IPS-18c (cell line): Measurements from ENCODE around the gene TFG.

Experiments
- H3K4me3 ChIP-seq: 2 replicates; pipeline ENCODE4 v1.7.0; 2013; ENCODE audit warnings: low read depth, mild to moderate bottlenecking, low read length, moderate library complexity; ENCODE audit not compliant: insufficient read depth
- H3K9me3 ChIP-seq: one replicate; pipeline ENCODE4 v1.6.1; 2013; ENCODE audit warnings: mild to moderate bottlenecking, low read length, moderate library complexity; ENCODE audit not compliant: control insufficient read depth, insufficient read depth

The TFG gene

GRCh38 chr3:100740207-100740606 lies 30.9 kb downstream of the TFG start:
- Histone ChIP-seq H3K4me3 (no peak overlapping the region), H3K9me3 (no peaks in the 10 kb centered on the region)

GRCh38 chr3:100743535-100743934 lies 34.2 kb downstream of the TFG start:
- no peaks in the 10 kb centered on the region for H3K9me3 ChIP-seq
- H3K4me3 ChIP-seq, result no peak overlapping the region

GRCh38 chr3:100744671-100745070 lies 35.4 kb downstream of the TFG start:
- Histone ChIP-seq H3K4me3 (no peak overlapping the region), H3K9me3 (no peaks in the 10 kb centered on the region)

- H3K4me3 ChIP-seq, result no peak overlapping the region
- H3K9me3 ChIP-seq, result no peaks in the 10 kb centered on the region
Measured at GRCh38 chr3:100745617-100746016, 36.3 kb downstream of the TFG start.

GRCh38 chr3:100746092-100746491 lies 36.8 kb downstream of the TFG start:
- Histone ChIP-seq H3K9me3 (no peaks in the 10 kb centered on the region), H3K4me3 (no peak overlapping the region)

GRCh38 chr3:100748220-100748619 lies 38.9 kb downstream of the TFG start:
- no peak overlapping the region for H3K4me3 ChIP-seq
- H3K9me3 ChIP-seq, result no peaks in the 10 kb centered on the region

- Histone ChIP-seq H3K9me3 (no peaks in the 10 kb centered on the region), H3K4me3 (no peak overlapping the region)
Measured at GRCh38 chr3:100748967-100749366, 39.7 kb downstream of the TFG start.

- Histone ChIP-seq H3K4me3 (no peak overlapping the region), H3K9me3 (no peaks in the 10 kb centered on the region)
Measured at GRCh38 chr3:100753846-100754245, 44.6 kb downstream of the TFG start.

- no peaks in the 10 kb centered on the region for H3K9me3 ChIP-seq
- no peak overlapping the region for H3K4me3 ChIP-seq
Measured at GRCh38 chr3:100754563-100755334, 45.5 kb downstream of the TFG start.

- H3K9me3 ChIP-seq, result no peaks in the 10 kb centered on the region
- no peak overlapping the region for H3K4me3 ChIP-seq
Measured at GRCh38 chr3:100756441-100756840, 47.1 kb downstream of the TFG start.

- H3K9me3 ChIP-seq, result no peaks in the 10 kb centered on the region
Measured at GRCh38 chr3:100759159-100759558, 49.9 kb downstream of the TFG start.

GRCh38 chr3:100759950-100760349 lies 50.7 kb downstream of the TFG start:
- no peak overlapping the region for H3K4me3 ChIP-seq
- no peaks in the 10 kb centered on the region for H3K9me3 ChIP-seq

More at GRCh38 chr3:100759159-100759558, 49.9 kb downstream of the TFG start:
- H3K4me3 ChIP-seq, result no peak overlapping the region

GRCh38 chr3:100760377-100760776 lies 51.1 kb downstream of the TFG start:
- Histone ChIP-seq H3K4me3 (no peak overlapping the region), H3K9me3 (no peaks in the 10 kb centered on the region)

GRCh38 chr3:100761211-100761942 lies 52.1 kb downstream of the TFG start:
- no peaks in the 10 kb centered on the region for H3K9me3 ChIP-seq
- no peak overlapping the region for H3K4me3 ChIP-seq

GRCh38 chr3:100761951-100762350 lies 52.7 kb downstream of the TFG start:
- H3K9me3 ChIP-seq, result no peaks in the 10 kb centered on the region
- H3K4me3 ChIP-seq, result no peak overlapping the region

- H3K4me3 ChIP-seq, result no peak overlapping the region
- H3K9me3 ChIP-seq, result no peaks in the 10 kb centered on the region
Measured at GRCh38 chr3:100765437-100765975, 56.2 kb downstream of the TFG start.

- H3K4me3 ChIP-seq, result no peak overlapping the region
- no peaks in the 10 kb centered on the region for H3K9me3 ChIP-seq
Measured at GRCh38 chr3:100766069-100766468, 56.8 kb downstream of the TFG start.

GRCh38 chr3:100769693-100770092 lies 60.4 kb downstream of the TFG start:
- Histone ChIP-seq H3K4me3 (no peak overlapping the region), H3K9me3 (no peaks in the 10 kb centered on the region)
